Transverse colon (tissue), 4 donors: ENCODE results near the gene SARDH. TPM values are rescaled to one million over a fixed set of nuclear protein-coding genes. Genes with fewer than 3 reads are reported as not detected.

ENCODE experiments used
- DNase-seq: peaks from one replicate; pipeline ENCODE4 v3.0.0-alpha.2; 2019
- H3K27ac ChIP-seq, 4 donors: fragments of 200-600 bp; sonication (generic); 2 replicates each; pipeline ENCODE4 v1.5.1; 2016 to 2018; ENCODE audit warnings: inconsistent platforms in 4 of 4
- H3K27me3 ChIP-seq: fragments of 200-600 bp; sonication (generic); 2 replicates; pipeline ENCODE4 v1.5.1; 2017; ENCODE audit warnings: inconsistent platforms
- H3K36me3 ChIP-seq, 4 donors: fragments of 200-600 bp; sonication (generic); 2 replicates each; pipeline ENCODE4 v1.5.1; 2017 to 2019; ENCODE audit warnings: inconsistent platforms in 4 of 4
- H3K4me1 ChIP-seq, 4 donors: fragments of 200-600 bp; sonication (generic); 2 replicates each; pipeline ENCODE4 v1.5.1; 2017 to 2020; ENCODE audit warnings: inconsistent platforms in 4 of 4
- H3K4me3 ChIP-seq, 4 donors: fragments of 200-600 bp; sonication (generic); 1 replicate in 1 of 4; 2 replicates in 3 of 4; pipeline versions ENCODE4 v1.5.1 to v1.6.1; 2017 to 2019; ENCODE audit warnings: inconsistent platforms in 4 of 4
- H3K9me3 ChIP-seq, 2 donors: fragments of 200-600 bp; sonication (generic); 2 replicates each; pipeline ENCODE4 v1.5.1; 2017 to 2019; ENCODE audit warnings: inconsistent platforms in 2 of 2
- EP300 ChIP-seq: sonication (generic); formaldehyde crosslinking; IDR thresholded peaks from one replicate; pipeline ENCODE4 v1.6.1; 2017; ENCODE audit warnings: antibody characterized with exemption, low read depth
- POLR2A ChIP-seq: fragments of 450-650 bp; IDR thresholded peaks from one replicate; pipeline ENCODE4 v1.6.1; 2016; ENCODE audit warnings: antibody characterized with exemption, mild to moderate bottlenecking, moderate library complexity
- POLR2AphosphoS5 ChIP-seq, 3 donors: sonication (generic); formaldehyde crosslinking; IDR thresholded peaks; one replicate each; pipeline ENCODE4 v1.6.1; 2016; ENCODE audit warnings: antibody characterized with exemption in 3 of 3
- WGBS, 2 donors: methylation state at CpG; one replicate each; pipeline ENCODE4 v1.1.5; 2018; ENCODE audit warnings: low coverage in 1 of 2; 5-methylcytosine and 5-hydroxymethylcytosine counted together
- in situ Hi-C, 4 donors: fragments of 200-750 bp; cut with MboI; loops; one replicate each; pipeline versions ENCODE4 v1.15.0 to v1.15.1; 2017; ENCODE audit warnings: low sequenced_read_pairs in 3 of 4, low pct_ligation_motif_present in 1 of 4, low pct_unique_long_range_greater_than_20kb in 1 of 4
- intact Hi-C: fragments of 100-400 bp; cut with DNase I; formaldehyde crosslinking; loops from one replicate; pipeline ENCODE4 v1.15.1; 2023; ENCODE audit warnings: low total_unique reads
- total RNA-seq, 4 donors: library from RNA; depleted of rRNA; stranded (reverse); fragments of >200 nt; gene quantifications; one replicate each; pipeline ENCODE4 v1.1.0, GENCODE V29; 2016
- TF ChIP-seq, protein P1 (sequence below), 5 experiments: fragments of 200-600 bp in 3 of 5; fragments of 450-650 bp in 2 of 5; sonication (generic) in 3 of 5; IDR thresholded peaks; 1 replicate in 2 of 5; 2 replicates in 3 of 5; pipeline ENCODE4 v1.5.1; 2016 to 2017; ENCODE audit warnings: antibody characterized with exemption in 5 of 5, inconsistent platforms in 3 of 5, mild to moderate bottlenecking in 2 of 5, moderate library complexity in 1 of 5

The SARDH gene
- total RNA-seq, 4 donors from 2014 or later = 0.68 to 1.1 (median 0.95) TPM; not detected in 1

DNA sequence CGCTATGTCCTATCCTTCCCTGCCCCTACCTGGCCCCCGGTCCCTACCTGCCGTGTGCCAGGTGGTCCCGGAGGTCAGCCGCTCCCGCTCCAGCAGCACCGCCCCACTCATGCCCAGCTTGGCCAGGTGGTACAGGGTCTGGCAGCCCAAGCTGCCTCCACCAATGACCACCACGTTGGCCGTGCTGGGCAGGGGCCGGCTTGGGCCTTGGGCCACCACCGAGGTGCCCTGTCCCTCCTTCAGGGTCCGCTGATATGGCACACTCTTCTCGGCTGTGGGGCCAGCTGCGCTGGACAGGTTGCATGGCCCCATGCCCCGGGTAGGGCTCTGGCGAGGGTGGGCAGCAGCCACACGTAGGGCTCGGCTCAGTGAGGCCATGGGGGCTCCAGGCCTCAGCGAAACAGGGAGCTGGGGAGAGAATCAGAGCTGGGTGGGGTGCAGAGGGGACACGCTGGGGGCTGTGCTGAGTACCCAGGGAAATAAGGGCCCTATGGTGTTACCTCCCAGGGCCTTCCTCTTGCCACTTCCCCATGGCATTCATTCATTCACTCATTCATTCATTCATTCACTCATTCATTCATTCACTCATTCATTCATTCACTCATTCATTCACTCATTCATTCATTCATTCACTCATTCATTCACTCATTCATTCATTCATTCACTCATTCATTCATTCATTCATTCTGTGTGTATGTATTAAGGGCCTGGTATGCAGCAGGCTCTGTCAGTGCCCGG lies 4.2 kb downstream of the SARDH start:
- in situ Hi-C loops = no loop called here
- TF ChIP-seq POLR2AphosphoS5 (IDR thresholded peaks at IDR 0.05) (no peak), POLR2A (no peak), EP300 (no peak)
- TF ChIP-seq, protein P1, sequence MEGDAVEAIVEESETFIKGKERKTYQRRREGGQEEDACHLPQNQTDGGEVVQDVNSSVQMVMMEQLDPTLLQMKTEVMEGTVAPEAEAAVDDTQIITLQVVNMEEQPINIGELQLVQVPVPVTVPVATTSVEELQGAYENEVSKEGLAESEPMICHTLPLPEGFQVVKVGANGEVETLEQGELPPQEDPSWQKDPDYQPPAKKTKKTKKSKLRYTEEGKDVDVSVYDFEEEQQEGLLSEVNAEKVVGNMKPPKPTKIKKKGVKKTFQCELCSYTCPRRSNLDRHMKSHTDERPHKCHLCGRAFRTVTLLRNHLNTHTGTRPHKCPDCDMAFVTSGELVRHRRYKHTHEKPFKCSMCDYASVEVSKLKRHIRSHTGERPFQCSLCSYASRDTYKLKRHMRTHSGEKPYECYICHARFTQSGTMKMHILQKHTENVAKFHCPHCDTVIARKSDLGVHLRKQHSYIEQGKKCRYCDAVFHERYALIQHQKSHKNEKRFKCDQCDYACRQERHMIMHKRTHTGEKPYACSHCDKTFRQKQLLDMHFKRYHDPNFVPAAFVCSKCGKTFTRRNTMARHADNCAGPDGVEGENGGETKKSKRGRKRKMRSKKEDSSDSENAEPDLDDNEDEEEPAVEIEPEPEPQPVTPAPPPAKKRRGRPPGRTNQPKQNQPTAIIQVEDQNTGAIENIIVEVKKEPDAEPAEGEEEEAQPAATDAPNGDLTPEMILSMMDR (IDR thresholded peaks at IDR 0.05) = no peak

DNA sequence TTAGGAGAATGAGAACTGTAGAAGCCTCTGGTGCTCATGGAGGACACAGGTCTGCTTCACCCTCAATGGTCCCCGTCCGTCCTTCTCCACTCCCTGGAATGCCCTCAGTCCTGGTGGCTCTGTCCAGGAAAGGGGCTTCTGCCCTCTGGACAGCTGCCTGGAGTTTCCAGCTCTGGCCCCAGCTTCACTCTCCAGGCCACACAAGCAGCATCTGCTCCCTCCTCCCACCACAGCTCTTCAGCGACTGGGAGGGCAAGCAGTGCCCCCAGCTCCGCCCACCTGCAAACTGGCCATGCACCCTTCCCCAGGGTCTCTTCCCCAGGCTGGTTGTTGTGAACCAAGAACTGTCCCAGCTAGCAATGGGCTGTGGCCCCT lies 4.7 kb downstream of the SARDH start:
- WGBS, 2 donors = 79% methylated on average over 4 of the region's 4 CpGs; no CpG with 5 or more reads in 1 of the 2 donors
- intact Hi-C loops = no loop called here

More for the DNA sequence above, 4.2 kb downstream of the SARDH start:
- no peaks in the 10 kb centered on the region for H3K9me3 ChIP-seq
- H3K36me3 ChIP-seq = no peaks in the 10 kb centered on the region
- H3K27ac ChIP-seq = no peak overlapping the region
- intact Hi-C loops = no loop called here
- 89 to 100% methylated on average over 1 to 18 of the region's 21 CpGs for WGBS, 2 donors
- H3K4me3 ChIP-seq = no peak overlapping the region
- peaks cover 0 to 15% (median 10%) of the 10 kb centered on the region in 4 donors for H3K4me1 ChIP-seq
- no peak for DNase-seq
- no peaks in the 10 kb centered on the region for H3K27me3 ChIP-seq

DNA sequence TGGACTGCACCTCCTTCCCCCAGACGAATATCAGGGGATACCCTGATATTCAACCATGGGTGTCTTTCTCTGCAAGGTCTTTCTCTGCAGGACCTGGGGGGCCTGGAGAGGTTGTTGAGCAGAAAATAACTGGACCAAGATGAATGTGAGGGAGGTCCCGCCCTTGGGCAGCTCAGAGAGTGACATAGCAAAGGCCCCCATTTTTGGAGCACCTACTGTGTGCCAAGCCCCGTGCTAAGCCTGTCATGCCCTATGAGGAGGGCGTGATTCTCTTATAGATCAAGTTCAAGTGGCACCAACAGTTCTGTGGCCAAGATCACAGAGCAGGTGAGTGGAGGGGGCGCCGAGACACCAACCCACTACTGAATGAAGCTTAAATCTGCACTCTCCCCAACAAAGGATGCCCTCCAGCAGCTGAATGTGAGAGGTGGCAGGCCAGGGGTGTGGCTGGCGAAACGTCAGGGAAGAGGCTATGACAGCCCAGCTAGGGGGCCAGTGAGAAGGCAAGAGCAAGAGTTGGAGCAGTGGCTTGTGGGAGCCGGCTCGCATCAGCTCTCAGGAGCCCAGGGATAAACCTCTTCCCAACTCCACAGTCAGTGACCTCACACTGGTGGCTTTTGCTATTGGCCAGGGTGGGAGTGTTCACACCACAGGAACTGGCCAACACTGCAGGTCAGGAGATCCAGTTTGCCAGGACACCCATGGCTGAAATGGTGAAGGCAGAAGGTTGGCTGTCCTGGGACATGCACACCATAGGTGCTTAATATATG lies 5.3 kb downstream of the SARDH start:
- Histone ChIP-seq H3K27ac (no peak overlapping the region), H3K4me3 (no peak overlapping the region), H3K36me3 (no peaks in the 10 kb centered on the region), H3K9me3 (no peaks in the 10 kb centered on the region), H3K27me3 (no peaks in the 10 kb centered on the region), H3K4me1 (peaks cover 0 to 8% (median 3%) of the 10 kb centered on the region in 4 donors)
- in situ Hi-C loops = no loop called here
- intact Hi-C loops = no loop called here
- 50 to 61% methylated on average over 2 to 10 of the region's 10 CpGs for WGBS, 2 donors
- DNase-seq = no peak
- TF ChIP-seq EP300 (no peak), POLR2A (no peak), POLR2AphosphoS5 (IDR thresholded peaks at IDR 0.05) (no peak)
- TF ChIP-seq, protein P1 (IDR thresholded peaks at IDR 0.05) = no peak

More for the DNA sequence above, 4.7 kb downstream of the SARDH start:
- no peak overlapping the region for H3K27ac ChIP-seq
- DNase-seq = no peak
- H3K27me3 ChIP-seq = no peaks in the 10 kb centered on the region
- TF ChIP-seq EP300 (no peak), POLR2A (no peak)
- H3K9me3 ChIP-seq = no peaks in the 10 kb centered on the region
- no peaks in the 10 kb centered on the region for H3K36me3 ChIP-seq
- in situ Hi-C loops = no loop called here
- H3K4me1 ChIP-seq = peaks cover 0 to 14% (median 8%) of the 10 kb centered on the region in 4 donors
- no peak overlapping the region for H3K4me3 ChIP-seq

DNA sequence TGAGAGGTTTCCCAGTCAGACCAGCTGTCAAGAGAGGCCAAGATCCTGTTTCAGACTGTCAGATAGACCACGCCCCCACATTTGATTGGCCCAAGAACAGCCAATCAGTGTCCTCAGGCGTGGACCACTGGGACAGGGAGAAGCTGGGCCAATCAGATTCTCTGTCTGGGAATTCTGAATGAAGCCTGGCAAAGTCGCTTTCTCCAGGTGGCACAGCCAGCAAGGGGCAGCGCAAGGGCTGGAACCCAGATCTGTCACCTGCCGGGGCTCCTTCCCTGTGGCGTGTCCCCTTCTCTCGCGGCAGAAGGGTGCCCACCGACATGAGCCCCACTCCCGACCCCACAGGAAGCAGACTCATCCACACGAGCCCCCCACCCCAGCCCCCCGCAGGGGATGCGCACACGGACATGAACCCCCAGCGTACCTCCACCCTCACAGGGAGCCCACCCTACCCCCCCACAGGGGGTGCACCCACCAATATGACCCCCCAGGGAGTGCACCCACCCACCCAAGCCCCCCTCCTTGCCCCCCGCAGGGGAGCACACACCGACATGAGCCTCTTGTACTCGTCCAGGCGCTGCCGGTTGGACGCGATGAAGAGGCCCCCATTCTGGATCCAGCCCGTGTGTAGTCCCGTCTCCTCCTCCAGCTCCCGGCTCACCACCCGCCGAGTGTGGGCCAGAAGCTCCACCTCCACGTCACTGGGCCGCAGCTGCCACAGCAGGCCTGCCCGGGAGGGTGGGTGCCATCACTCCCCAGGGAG lies 6.1 kb downstream of the SARDH start:
- Histone ChIP-seq H3K36me3 (no peaks in the 10 kb centered on the region), H3K4me3 (no peak overlapping the region), H3K9me3 (no peaks in the 10 kb centered on the region), H3K4me1 (peaks cover 0 to under 1% (median 0%) of the 10 kb centered on the region in 4 donors), H3K27me3 (no peaks in the 10 kb centered on the region), H3K27ac (no peak overlapping the region)
- WGBS, 2 donors = 79% methylated on average over 26 of the region's 30 CpGs; no CpG with 5 or more reads in 1 of the 2 donors
- intact Hi-C loops (no loop called here), in situ Hi-C loops (no loop called here)
- DNase-seq = no peak
- TF ChIP-seq EP300 (no peak), POLR2AphosphoS5 (IDR thresholded peaks at IDR 0.05) (no peak), POLR2A (no peak)
- TF ChIP-seq, protein P1 (IDR thresholded peaks at IDR 0.05) = no peak
